Measurements from ENCODE around the gene C21orf91.
"Not testable (repeated sequence)": the region's sequence is repeated elsewhere in the genome, so short reads cannot be mapped to it uniquely, and the experiment has no call there.

C21orf91 gene

GRCh38 chr21:17777072-17777765, 41.9 kb downstream of the C21orf91 start:
- DNase-seq (ENCODE audit: low read depth in 2 of 2): no peak

GRCh38 chr21:17775431-17776126, 43.6 kb downstream of the C21orf91 start:
- DNase-seq (ENCODE audit: low read depth in 2 of 2): peak in 1 of 2 experiments; percentile 37

GRCh38 chr21:17775021-17775420, 44.1 kb downstream of the C21orf91 start:
- not testable (repeated sequence) for DNase-seq (ENCODE audit: low read depth in 2 of 2)

- no peak for DNase-seq (ENCODE audit: low read depth in 2 of 2)
Observed at GRCh38 chr21:17769447-17769845, 49.7 kb downstream of the C21orf91 start.

- no peak for DNase-seq (ENCODE audit: low read depth in 2 of 2)
Observed at GRCh38 chr21:17768840-17769446, 50.2 kb downstream of the C21orf91 start.

- DNase-seq (ENCODE audit: low read depth in 2 of 2): no peak
Observed at GRCh38 chr21:17765207-17765606, 53.9 kb downstream of the C21orf91 start.

- no peak for DNase-seq (ENCODE audit: low read depth in 2 of 2)
Observed at GRCh38 chr21:17763288-17764037, 55.7 kb downstream of the C21orf91 start.

GRCh38 chr21:17759511-17760178, 59.5 kb downstream of the C21orf91 start:
- no peak for DNase-seq (ENCODE audit: low read depth in 2 of 2)

- no peak for DNase-seq (ENCODE audit: low read depth in 2 of 2)
Observed at GRCh38 chr21:17758683-17759082, 60.5 kb downstream of the C21orf91 start.

GRCh38 chr21:17757671-17758070, 61.5 kb downstream of the C21orf91 start:
- no peak for DNase-seq (ENCODE audit: low read depth in 2 of 2)

- no peak for DNase-seq (ENCODE audit: low read depth in 2 of 2)
Observed at GRCh38 chr21:17753736-17754135, 65.4 kb downstream of the C21orf91 start.

GRCh38 chr21:17752171-17752570, 67.0 kb downstream of the C21orf91 start:
- no peak for DNase-seq (ENCODE audit: low read depth in 2 of 2)

GRCh38 chr21:17746920-17747319, 72.2 kb downstream of the C21orf91 start:
- no peak for DNase-seq (ENCODE audit: low read depth in 2 of 2)

- no peak for DNase-seq (ENCODE audit: low read depth in 2 of 2)
Observed at GRCh38 chr21:17745086-17745485, 74.1 kb downstream of the C21orf91 start.

GRCh38 chr21:17742940-17743592, 76.1 kb downstream of the C21orf91 start:
- no peak for DNase-seq (ENCODE audit: low read depth in 2 of 2)

- DNase-seq (ENCODE audit: low read depth in 2 of 2): no peak
Observed at GRCh38 chr21:17742181-17742580, 77.0 kb downstream of the C21orf91 start.

All from stimulated activated CD4-positive, alpha-beta T cell treated with anti-CD3 and anti-CD28 coated beads, Interleukin-12 subunit alpha, Interleukin-12 subunit beta, amount 100 ng/mL, for 24 hours (primary cell).